Measurements from ENCODE around the gene CACNA2D3. TPM values are rescaled to one million over a fixed set of nuclear protein-coding genes. Genes with fewer than 3 reads are reported as not detected.

The CACNA2D3 gene
- total and polyA plus RNA-seq, 4 donors = 0.38 to 2.5 (median 1.1) TPM

- ATAC-seq (ENCODE audit: insufficient read depth, low FRiP score) = no peak
- peaks cover 0 to 1% (median 0%) of the 10 kb centered on the region in 5 donors for H3K4me1 ChIP-seq (ENCODE audit: control insufficient read depth in 5 of 5, insufficient read depth in 5 of 5, low read length in 5 of 5)
- H3K9ac ChIP-seq (ENCODE audit: insufficient read depth in 1 of 2, low read length in 2 of 2) = no peak overlapping the region
- H3K9me3 ChIP-seq (ENCODE audit: control insufficient read depth in 4 of 4, insufficient read depth in 3 of 4, low read length in 3 of 4) = no peaks in the 10 kb centered on the region
- no peak for DNase-seq
- no peaks in the 10 kb centered on the region for H3K27me3 ChIP-seq (ENCODE audit: control insufficient read depth in 3 of 3, insufficient read depth in 3 of 3, low read length in 2 of 3)
- TF ChIP-seq CTCF (IDR thresholded peaks at IDR 0.05; ENCODE audit: control extremely low read depth, extremely low read depth) = no peak
- H3K27ac ChIP-seq (ENCODE audit: low read depth in 1 of 2, low read length in 1 of 2) = no peak overlapping the region
- no peaks in the 10 kb centered on the region for H3K36me3 ChIP-seq (ENCODE audit: control insufficient read depth in 4 of 4, insufficient read depth in 4 of 4, low read length in 4 of 4)
- H3K4me3 ChIP-seq = no peak overlapping the region
- WGBS, 2 donors = 40 to 48% methylated on average over 4 of the region's 4 CpGs
Measured at GRCh38 chr3:54270816-54271526, 148.6 kb downstream of the CACNA2D3 start.

GRCh38 chr3:54273791-54274190, 151.4 kb downstream of the CACNA2D3 start:
- TF ChIP-seq CTCF (IDR thresholded peaks at IDR 0.05; ENCODE audit: control extremely low read depth, extremely low read depth) = no peak
- Histone ChIP-seq H3K27me3 (ENCODE audit: control insufficient read depth in 3 of 3, insufficient read depth in 3 of 3, low read length in 2 of 3) (no peaks in the 10 kb centered on the region), H3K9me3 (ENCODE audit: control insufficient read depth in 4 of 4, insufficient read depth in 3 of 4, low read length in 3 of 4) (peaks cover 0 to 6% (median 0%) of the 10 kb centered on the region in 4 donors), H3K36me3 (ENCODE audit: control insufficient read depth in 4 of 4, insufficient read depth in 4 of 4, low read length in 4 of 4) (no peaks in the 10 kb centered on the region), H3K9ac (ENCODE audit: insufficient read depth in 1 of 2, low read length in 2 of 2) (no peak overlapping the region), H3K27ac (ENCODE audit: low read depth in 1 of 2, low read length in 1 of 2) (no peak overlapping the region), H3K4me3 (no peak overlapping the region), H3K4me1 (ENCODE audit: control insufficient read depth in 5 of 5, insufficient read depth in 5 of 5, low read length in 5 of 5) (peaks cover 0 to under 1% (median 0%) of the 10 kb centered on the region in 5 donors)
- 74 to 88% methylated on average over 1 of the region's 1 CpG for WGBS, 2 donors
- ATAC-seq (ENCODE audit: insufficient read depth, low FRiP score) (no peak), DNase-seq (no peak)

- peaks cover 0 to 6% (median 0%) of the 10 kb centered on the region in 4 donors for H3K9me3 ChIP-seq (ENCODE audit: control insufficient read depth in 4 of 4, insufficient read depth in 3 of 4, low read length in 3 of 4)
- 64 to 76% methylated on average over 4 of the region's 4 CpGs for WGBS, 2 donors
- ATAC-seq (ENCODE audit: insufficient read depth, low FRiP score) = no peak
Measured at GRCh38 chr3:54274607-54275006, 152.3 kb downstream of the CACNA2D3 start.

More at GRCh38 chr3:54274607-54275006, 152.3 kb downstream of the CACNA2D3 start:
- H3K27me3 ChIP-seq (ENCODE audit: control insufficient read depth in 3 of 3, insufficient read depth in 3 of 3, low read length in 2 of 3) = no peaks in the 10 kb centered on the region
- no peak overlapping the region for H3K9ac ChIP-seq (ENCODE audit: insufficient read depth in 1 of 2, low read length in 2 of 2)
- no peaks in the 10 kb centered on the region for H3K4me1 ChIP-seq (ENCODE audit: control insufficient read depth in 5 of 5, insufficient read depth in 5 of 5, low read length in 5 of 5)
- no peak for TF ChIP-seq CTCF (IDR thresholded peaks at IDR 0.05; ENCODE audit: control extremely low read depth, extremely low read depth)
- no peak for DNase-seq
- H3K4me3 ChIP-seq = no peak overlapping the region
- no peaks in the 10 kb centered on the region for H3K36me3 ChIP-seq (ENCODE audit: control insufficient read depth in 4 of 4, insufficient read depth in 4 of 4, low read length in 4 of 4)
- H3K27ac ChIP-seq (ENCODE audit: low read depth in 1 of 2, low read length in 1 of 2) = no peak overlapping the region
